GM19238 (cell line): ENCODE data around the gene SMARCA5.
"Not testable (repeated sequence)": the region's sequence is repeated elsewhere in the genome, so short reads cannot be mapped to it uniquely, and the experiment has no call there.

ENCODE experiments used
- DNase-seq: peaks from one replicate; pipeline ENCODE4 v3.0.0; 2011; ENCODE audit warnings: low spot score; ENCODE audit not compliant: insufficient read length

Gene SMARCA5

GRCh38 chr4:143513314-143514168 lies at the start of gene SMARCA5:
Gene SMARCA5 (plus strand): TSS chr4:143513702. CDS start chr4:143513925, 223 bp downstream.
- DNase-seq = peak; percentile 80

- DNase-seq = no peak
Observed at GRCh38 chr4:143473334-143474126, 40.0 kb upstream of the SMARCA5 start.

GRCh38 chr4:143477487-143477886 lies 36.0 kb upstream of the SMARCA5 start:
- DNase-seq = no peak

GRCh38 chr4:143481361-143481760 lies 32.1 kb upstream of the SMARCA5 start:
- DNase-seq = no peak

GRCh38 chr4:143482840-143483239 lies 30.7 kb upstream of the SMARCA5 start:
- peak; percentile 1 for DNase-seq

DNA sequence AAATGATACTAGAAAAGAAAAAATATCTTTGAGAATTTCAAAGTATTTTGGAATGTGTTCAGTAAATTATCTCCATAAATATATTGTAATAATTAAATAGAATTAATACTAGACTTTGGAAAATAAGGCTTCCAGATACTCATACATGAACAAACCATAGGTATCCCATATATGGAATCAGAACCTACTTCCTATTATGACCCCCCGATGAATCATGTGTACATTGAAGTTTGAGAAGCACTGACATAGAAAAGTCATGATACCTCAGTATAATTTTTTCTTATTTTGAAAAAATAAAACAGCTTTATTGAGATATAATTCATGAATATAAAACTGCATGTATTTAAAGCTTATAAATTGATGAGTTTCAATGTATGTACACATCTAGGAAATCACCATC lies 27.2 kb upstream of the SMARCA5 start:
- no peak for DNase-seq

- DNase-seq = no peak
Observed at GRCh38 chr4:143488687-143489086, 24.8 kb upstream of the SMARCA5 start.

- DNase-seq = no peak
Observed at GRCh38 chr4:143489106-143489505, 24.4 kb upstream of the SMARCA5 start.

DNA sequence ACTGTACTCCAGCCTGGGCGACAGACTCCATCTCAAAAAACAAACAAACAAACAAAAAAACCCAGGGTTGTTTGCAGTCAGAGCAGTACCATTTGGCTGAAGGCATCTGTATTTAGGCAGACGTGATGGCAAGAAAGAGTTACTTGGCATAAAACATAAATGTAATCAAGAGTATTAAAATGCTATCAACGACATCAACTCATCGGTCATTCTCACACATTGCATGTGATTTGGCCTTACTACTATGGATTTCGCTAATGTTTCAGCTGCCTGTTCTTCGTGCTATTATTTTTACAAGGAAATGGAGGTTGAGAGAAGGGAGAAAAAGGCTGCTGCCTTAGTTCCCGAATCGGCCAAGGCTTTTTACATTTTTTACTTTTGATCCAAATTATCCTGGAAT lies 15.5 kb upstream of the SMARCA5 start:
- no peak for DNase-seq

- no peak for DNase-seq
Observed at GRCh38 chr4:143502231-143502630, 11.3 kb upstream of the SMARCA5 start.

DNA sequence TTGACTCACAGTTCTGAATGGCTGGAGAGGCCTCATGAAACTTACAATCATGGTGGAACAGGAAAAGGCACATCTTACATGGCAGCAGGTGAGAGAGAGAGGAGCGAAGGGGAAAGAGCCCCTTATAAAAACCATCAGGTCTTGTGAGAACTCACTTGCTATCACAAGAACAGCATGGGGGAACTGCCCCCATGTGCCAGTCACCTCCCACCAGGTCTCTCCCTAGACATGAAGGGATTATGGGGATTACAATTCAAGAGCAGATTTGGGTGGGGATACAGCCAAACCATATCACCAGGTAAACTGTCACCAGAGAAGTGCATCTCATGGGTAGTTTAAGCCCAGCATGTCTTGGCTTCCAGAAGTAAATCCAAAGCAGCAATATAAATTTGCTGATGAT lies 7.5 kb upstream of the SMARCA5 start:
- DNase-seq = no peak

- no peak for DNase-seq
Observed at GRCh38 chr4:143511906-143512305, 1.6 kb upstream of the SMARCA5 start.

DNA sequence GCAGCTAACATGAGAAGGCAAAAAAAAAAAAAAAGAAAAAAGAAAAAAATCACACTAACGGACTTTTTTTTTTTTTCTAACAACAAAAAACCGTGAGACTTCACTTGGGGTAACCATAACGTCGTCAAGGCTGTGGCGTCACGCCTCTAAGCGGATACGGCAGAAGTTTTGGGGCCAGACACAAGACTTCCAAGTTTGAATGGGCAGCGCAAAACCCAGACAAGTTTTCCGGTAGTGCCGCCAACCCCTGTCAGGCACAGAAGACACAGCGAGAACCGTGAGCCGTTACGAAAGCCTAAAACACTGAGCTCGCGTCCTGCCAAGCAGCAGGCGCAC lies 556 bp upstream of the SMARCA5 start:
- DNase-seq = peak; percentile 4

- DNase-seq = no peak
Observed at GRCh38 chr4:143514169-143514495, 630 bp downstream of the SMARCA5 start.

- no peak for DNase-seq
Observed at GRCh38 chr4:143514497-143514896, 995 bp downstream of the SMARCA5 start.

- no peak for DNase-seq
Observed at GRCh38 chr4:143514901-143515300, 1.4 kb downstream of the SMARCA5 start.

- no peak for DNase-seq
Observed at GRCh38 chr4:143515905-143516304, 2.4 kb downstream of the SMARCA5 start.

- no peak for DNase-seq
Observed at GRCh38 chr4:143517764-143518163, 4.3 kb downstream of the SMARCA5 start.

- DNase-seq = no peak
Observed at GRCh38 chr4:143524211-143524610, 10.7 kb downstream of the SMARCA5 start.

DNA sequence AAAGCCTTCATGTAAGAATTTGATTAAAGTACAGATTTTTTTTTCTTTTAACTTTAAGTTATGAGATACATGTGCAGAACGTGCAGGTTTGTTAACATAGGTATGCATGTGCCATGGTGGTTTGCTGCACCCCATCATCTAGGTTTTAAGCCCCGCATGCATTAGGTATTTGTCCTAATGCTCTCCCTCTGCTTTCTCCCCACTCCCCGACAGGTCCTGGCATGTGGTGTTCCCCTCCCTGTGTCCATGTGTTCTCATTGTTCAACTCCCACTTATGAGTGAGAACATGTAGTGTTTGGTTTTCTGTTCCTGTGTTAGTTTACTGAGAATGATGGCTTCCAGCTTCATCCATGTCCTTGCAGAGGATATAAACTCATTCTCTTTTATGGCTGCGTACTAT lies 14.5 kb downstream of the SMARCA5 start:
- not testable (repeated sequence) for DNase-seq

GRCh38 chr4:143531380-143531779 lies 17.9 kb downstream of the SMARCA5 start:
- no peak for DNase-seq

GRCh38 chr4:143531788-143532491 lies 18.4 kb downstream of the SMARCA5 start:
- DNase-seq = no peak
